DOHH2 (cell line): ENCODE data around the gene ALDH3B1.

Source experiments
- EZH2phosphoT487 ChIP-seq: fragments of 200-600 bp; sonication (generic); IDR thresholded peaks from 2 replicates; pipeline ENCODE4 v1.6.1; 2017; ENCODE audit warnings: borderline replicate concordance, mild to moderate bottlenecking, antibody characterized with exemption, low read length, moderate library complexity, mixed read lengths
- TF ChIP-seq, protein P1 (sequence below): fragments of 200-600 bp; sonication (generic); IDR thresholded peaks from one replicate; pipeline ENCODE4 v1.5.1; 2014; ENCODE audit warnings: antibody characterized with exemption, mild to moderate bottlenecking, low read depth, low read length; ENCODE audit not compliant: poor library complexity, severe bottlenecking

DNA sequence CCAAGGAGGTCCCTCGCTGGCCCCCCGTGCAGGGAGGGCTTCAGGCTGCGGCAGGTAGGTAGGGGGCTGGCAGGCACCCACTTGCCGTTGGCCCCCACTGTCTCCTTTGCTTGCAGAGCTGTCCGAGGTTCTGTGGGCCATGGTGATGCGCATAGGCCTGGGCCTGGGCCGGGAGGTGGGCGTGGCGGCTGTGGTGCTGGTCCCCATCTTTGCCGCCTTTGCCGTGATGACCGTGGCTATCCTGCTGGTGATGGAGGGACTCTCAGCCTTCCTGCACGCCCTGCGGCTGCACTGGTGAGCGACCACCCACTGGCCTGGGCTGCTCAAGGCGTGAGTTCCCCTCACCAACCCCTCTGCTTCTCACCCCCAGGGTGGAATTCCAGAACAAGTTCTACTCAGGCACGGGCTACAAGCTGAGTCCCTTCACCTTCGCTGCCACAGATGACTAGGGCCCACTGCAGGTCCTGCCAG is 40.3 kb downstream of the ALDH3B1 start:
- TF ChIP-seq, protein P1, sequence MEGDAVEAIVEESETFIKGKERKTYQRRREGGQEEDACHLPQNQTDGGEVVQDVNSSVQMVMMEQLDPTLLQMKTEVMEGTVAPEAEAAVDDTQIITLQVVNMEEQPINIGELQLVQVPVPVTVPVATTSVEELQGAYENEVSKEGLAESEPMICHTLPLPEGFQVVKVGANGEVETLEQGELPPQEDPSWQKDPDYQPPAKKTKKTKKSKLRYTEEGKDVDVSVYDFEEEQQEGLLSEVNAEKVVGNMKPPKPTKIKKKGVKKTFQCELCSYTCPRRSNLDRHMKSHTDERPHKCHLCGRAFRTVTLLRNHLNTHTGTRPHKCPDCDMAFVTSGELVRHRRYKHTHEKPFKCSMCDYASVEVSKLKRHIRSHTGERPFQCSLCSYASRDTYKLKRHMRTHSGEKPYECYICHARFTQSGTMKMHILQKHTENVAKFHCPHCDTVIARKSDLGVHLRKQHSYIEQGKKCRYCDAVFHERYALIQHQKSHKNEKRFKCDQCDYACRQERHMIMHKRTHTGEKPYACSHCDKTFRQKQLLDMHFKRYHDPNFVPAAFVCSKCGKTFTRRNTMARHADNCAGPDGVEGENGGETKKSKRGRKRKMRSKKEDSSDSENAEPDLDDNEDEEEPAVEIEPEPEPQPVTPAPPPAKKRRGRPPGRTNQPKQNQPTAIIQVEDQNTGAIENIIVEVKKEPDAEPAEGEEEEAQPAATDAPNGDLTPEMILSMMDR: no peak
- no peak for TF ChIP-seq EZH2phosphoT487
